Right lobe of liver (tissue), 4 donors: ENCODE results near the gene POU5F1.

Experiments used
- CTCF ChIP-seq, 4 donors: fragments of 200-600 bp in 3 of 4; fragments of 450-650 bp in 1 of 4; IDR thresholded peaks; one replicate each; pipeline versions ENCODE4 v1.5.1 to v1.8.0; 2016 to 2022; ENCODE audit warnings: antibody characterized with exemption in 4 of 4, mild to moderate bottlenecking in 2 of 4
- POLR2A ChIP-seq: fragments of 450-650 bp; IDR thresholded peaks from one replicate; pipeline ENCODE4 v1.6.1; 2017; ENCODE audit warnings: antibody characterized with exemption, mild to moderate bottlenecking
- donor health status: DM: no; HTN: no; CAD: no.
- donor health status: DM: no; HTN: no; CAD: no.
- donor health status: DM: no; HTN: yes; CAD: no.

DNA sequence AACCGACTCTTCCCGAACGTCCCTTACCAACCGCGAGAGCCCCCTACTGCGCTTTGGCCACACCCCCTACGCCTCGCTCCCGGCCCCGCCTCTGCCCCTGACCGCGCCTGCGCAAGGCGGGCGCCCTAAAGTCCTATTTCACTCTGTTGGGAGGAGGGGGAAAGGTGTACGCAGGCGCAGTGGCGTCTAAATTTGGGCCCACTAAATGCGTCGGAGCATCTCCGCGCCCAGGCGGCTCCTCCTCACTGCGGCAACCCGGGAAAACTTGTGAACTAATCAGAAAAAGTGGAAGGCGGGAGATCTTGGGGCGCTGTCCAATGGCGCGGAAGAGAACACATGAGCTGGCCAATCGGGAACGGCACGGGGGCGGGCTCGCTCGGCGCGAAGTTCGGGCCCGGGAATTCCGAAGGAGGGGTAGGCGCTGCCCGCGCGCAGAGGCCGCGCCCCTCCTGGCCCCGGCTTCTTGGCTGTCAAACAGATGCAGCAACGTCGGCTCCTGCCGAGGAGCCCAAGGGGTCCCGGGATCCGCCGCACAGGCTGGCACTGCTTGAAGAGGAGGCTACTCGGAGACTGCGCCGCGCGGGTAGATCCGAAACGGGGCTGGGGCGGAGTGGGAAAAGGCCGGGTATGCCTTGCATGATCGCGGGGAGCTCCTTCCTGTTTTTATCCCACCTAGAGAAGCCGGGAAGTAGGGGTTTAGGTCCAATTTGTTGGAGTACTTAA, 12.2 kb downstream of the POU5F1 start, which contains the start of gene TCF19:
- no peak for TF ChIP-seq CTCF (IDR thresholded peaks at IDR 0.05)
- no peak for TF ChIP-seq POLR2A
